PC-9 (cell line): ENCODE measurements around the gene ZNF816. TPM values are rescaled to one million over a fixed set of nuclear protein-coding genes. Genes with fewer than 3 reads are reported as not detected.
"Not testable (repeated sequence)": the region's sequence is repeated elsewhere in the genome, so short reads cannot be mapped to it uniquely, and the experiment has no call there.

Experiments used
- BruUV-seq: library from RNA; stranded (reverse); fragments of 400-500 nt; replicated peaks from 2 replicates; lab custom pipeline; 2021; lab: Mats Ljungman, UMichigan
- CTCF ChIA-PET: fragments of 300-600 bp; sonication (Branson Sonifier 250); formaldehyde crosslinking; loops from one replicate; lab custom pipeline; 2022; ENCODE audit warnings: antibody characterized with exemption; lab: Charles Lee
- POLR2A ChIA-PET: fragments of 300-600 bp; sonication (Branson Sonifier 250); formaldehyde crosslinking; loops from one replicate; lab custom pipeline; 2022; ENCODE audit warnings: antibody characterized with exemption; ENCODE audit not compliant: unreplicated experiment; lab: Charles Lee
- DNase-seq, 2 experiments: peaks; one replicate each; pipeline versions ENCODE4 v3.0.0 to v3.0.0-alpha.2; 2015 to 2022; ENCODE audit warnings: mixed read lengths in 1 of 2
- H2AFZ ChIP-seq: fragments of 200-600 bp; sonication (generic); 2 replicates; pipeline ENCODE4 v1.8.1; 2017; ENCODE audit warnings: antibody characterized with exemption
- H3F3A ChIP-seq: fragments of 200-600 bp; sonication (generic); 2 replicates; pipeline ENCODE4 v1.8.1; 2017; ENCODE audit warnings: antibody characterized with exemption, mild to moderate bottlenecking, low read depth; ENCODE audit not compliant: insufficient read depth
- H3K27ac ChIP-seq: fragments of 200-600 bp; sonication (generic); 2 replicates; pipeline ENCODE4 v1.6.1; 2016; ENCODE audit warnings: mixed run types
- H3K27me3 ChIP-seq: fragments of 200-600 bp; sonication (generic); 2 replicates; pipeline ENCODE4 v1.6.1; 2016; ENCODE audit warnings: low read depth, mixed run types; ENCODE audit not compliant: insufficient read depth
- H3K36me3 ChIP-seq: fragments of 200-600 bp; sonication (generic); 2 replicates; pipeline ENCODE4 v1.6.1; 2016; ENCODE audit warnings: low read depth, mixed run types
- H3K4me1 ChIP-seq: fragments of 200-600 bp; sonication (generic); replicated peaks from 2 replicates; pipeline ENCODE4 v1.6.1; 2016; ENCODE audit warnings: mixed run types; ENCODE audit not compliant: insufficient read depth
- H3K4me2 ChIP-seq: fragments of 200-600 bp; sonication (generic); 2 replicates; pipeline ENCODE4 v1.6.1; 2017; ENCODE audit warnings: mixed run types
- H3K4me3 ChIP-seq: fragments of 200-600 bp; sonication (generic); 2 replicates; pipeline ENCODE4 v1.6.1; 2016; ENCODE audit warnings: mixed run types
- H3K79me2 ChIP-seq: fragments of 200-600 bp; sonication (generic); 2 replicates; pipeline ENCODE4 v1.6.1; 2017; ENCODE audit warnings: low read depth, mixed run types
- H3K9me2 ChIP-seq: fragments of 200-600 bp; sonication (generic); 2 replicates; pipeline ENCODE4 v1.8.1; 2017; ENCODE audit warnings: mild to moderate bottlenecking; ENCODE audit not compliant: insufficient read depth
- H3K9me3 ChIP-seq: fragments of 200-600 bp; sonication (generic); 2 replicates; pipeline ENCODE4 v1.8.1; 2016; ENCODE audit warnings: low read depth; ENCODE audit not compliant: insufficient read depth
- H4K20me1 ChIP-seq: fragments of 200-600 bp; sonication (generic); 2 replicates; pipeline ENCODE4 v1.8.1; 2017; ENCODE audit not compliant: insufficient read depth
- EZH2 ChIP-seq: fragments of 200-600 bp; sonication (generic); IDR thresholded peaks from 2 replicates; pipeline ENCODE4 v1.8.0; 2017; ENCODE audit warnings: antibody characterized with exemption, low read depth
- intact Hi-C: fragments of 100-400 bp; cut with micrococcal nuclease; formaldehyde crosslinking; loops from one replicate; pipeline ENCODE4 v1.10.0; 2022; ENCODE audit not compliant: unreplicated experiment
- total RNA-seq: library from RNA; stranded (reverse); gene quantifications from 2 replicates; pipeline ENCODE4 v1.2.3, GENCODE V29; 2021
- TF ChIP-seq, protein P1 (sequence below): fragments of 200-600 bp; sonication (generic); conservative IDR thresholded peaks from 2 replicates; pipeline ENCODE4 v1.6.1; 2017; ENCODE audit warnings: mixed run types, antibody characterized with exemption, mild to moderate bottlenecking, moderate library complexity

Gene ZNF816
- total RNA-seq, 1 experiment from 2014 or later = 11.8 TPM

DNA sequence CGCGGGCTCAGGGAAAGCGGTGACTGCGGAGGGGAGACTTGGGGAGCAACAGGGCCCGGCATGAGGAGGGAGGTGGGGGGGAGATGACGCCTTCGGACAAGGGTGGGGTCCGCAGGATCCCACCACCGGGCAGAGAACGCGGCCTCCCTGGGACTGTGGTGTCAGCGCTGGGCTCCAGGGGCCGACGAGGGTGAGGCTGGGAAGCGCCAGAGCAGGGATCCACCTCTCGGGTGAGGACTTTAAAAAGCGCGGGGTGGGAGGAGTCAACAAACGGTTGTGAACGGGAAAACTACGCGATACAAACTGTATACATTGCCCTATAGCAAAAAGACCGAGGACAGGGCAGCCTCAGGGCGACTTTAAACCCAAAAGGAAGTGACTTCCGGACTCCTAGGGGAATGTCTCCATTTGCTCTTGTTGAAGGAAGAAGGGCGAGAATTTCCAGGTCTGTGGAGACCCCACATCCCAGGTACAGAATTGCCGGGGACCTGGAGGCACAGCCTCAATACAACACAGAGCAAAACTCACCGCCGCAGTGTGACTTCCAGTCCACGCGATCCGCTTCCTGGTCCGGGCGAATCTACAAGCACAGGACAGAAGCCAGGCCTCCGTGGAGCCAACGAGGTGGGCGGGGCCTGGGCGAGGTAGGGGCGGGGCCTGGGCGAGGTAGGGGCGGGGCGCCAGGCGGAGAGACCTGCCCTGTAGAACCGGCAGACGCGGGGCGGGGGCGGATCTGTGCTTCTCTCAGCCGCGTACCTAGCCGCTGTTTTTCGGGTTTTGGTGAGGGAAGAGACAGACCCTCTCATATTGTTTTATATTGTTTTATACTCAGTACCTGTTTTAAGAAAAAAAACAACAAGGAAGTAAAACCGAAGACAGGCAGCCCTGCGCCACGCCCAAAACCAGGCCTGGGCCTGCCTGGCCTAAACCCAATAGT lies 39.6 kb downstream of the ZNF816 start, which contains the start of gene ZNF888:
TSS of gene ZNF888 (minus strand) at position 588 of the 937 bp plus-strand sequence. CDS start 5,555 bp downstream, outside the sequence.
- H3K79me2 ChIP-seq = peaks cover 12% of the 10 kb centered on the region; the same call in 1 of the 2 replicates
- H4K20me1 ChIP-seq = no peaks in the 10 kb centered on the region
- no peaks in the 10 kb centered on the region for H3K9me2 ChIP-seq
- H3K4me3 ChIP-seq = peak within 1 kb of the TSS; percentile 96
- intact Hi-C loops = loop anchor here (2.0 to 10.0 kb wide), 6 partner anchors 20 to 272 kb away; partner anchors contain the start of genes ZNF320, ZNF600, ZNF665 and ZNF816
- H3K27me3 ChIP-seq = no peaks in the 10 kb centered on the region
- BruUV-seq = TSS peak; percentile 81
- CTCF ChIA-PET = no interaction called here
- peak within 1 kb of the TSS; percentile 100 for H2AFZ ChIP-seq
- no peaks in the 10 kb centered on the region for H3K36me3 ChIP-seq
- H3K4me1 ChIP-seq = 0 out of 2 replicates have a peak, but pooled peaks cover 6% of the 10 kb centered on the region
- H3K4me2 ChIP-seq = peak within 1 kb of the TSS; percentile 90
- POLR2A ChIA-PET = no interaction called here
- H3K27ac ChIP-seq = peak within 1 kb of the TSS; percentile 82
- DNase-seq = peak; percentile 75 to 91
- H3F3A ChIP-seq = peaks cover 13% of the 10 kb centered on the region; the same call in 1 of the 2 replicates
- TF ChIP-seq, protein P1, sequence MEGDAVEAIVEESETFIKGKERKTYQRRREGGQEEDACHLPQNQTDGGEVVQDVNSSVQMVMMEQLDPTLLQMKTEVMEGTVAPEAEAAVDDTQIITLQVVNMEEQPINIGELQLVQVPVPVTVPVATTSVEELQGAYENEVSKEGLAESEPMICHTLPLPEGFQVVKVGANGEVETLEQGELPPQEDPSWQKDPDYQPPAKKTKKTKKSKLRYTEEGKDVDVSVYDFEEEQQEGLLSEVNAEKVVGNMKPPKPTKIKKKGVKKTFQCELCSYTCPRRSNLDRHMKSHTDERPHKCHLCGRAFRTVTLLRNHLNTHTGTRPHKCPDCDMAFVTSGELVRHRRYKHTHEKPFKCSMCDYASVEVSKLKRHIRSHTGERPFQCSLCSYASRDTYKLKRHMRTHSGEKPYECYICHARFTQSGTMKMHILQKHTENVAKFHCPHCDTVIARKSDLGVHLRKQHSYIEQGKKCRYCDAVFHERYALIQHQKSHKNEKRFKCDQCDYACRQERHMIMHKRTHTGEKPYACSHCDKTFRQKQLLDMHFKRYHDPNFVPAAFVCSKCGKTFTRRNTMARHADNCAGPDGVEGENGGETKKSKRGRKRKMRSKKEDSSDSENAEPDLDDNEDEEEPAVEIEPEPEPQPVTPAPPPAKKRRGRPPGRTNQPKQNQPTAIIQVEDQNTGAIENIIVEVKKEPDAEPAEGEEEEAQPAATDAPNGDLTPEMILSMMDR = no peak
- TF ChIP-seq EZH2 = no peak
- H3K9me3 ChIP-seq = no peaks in the 10 kb centered on the region

DNA sequence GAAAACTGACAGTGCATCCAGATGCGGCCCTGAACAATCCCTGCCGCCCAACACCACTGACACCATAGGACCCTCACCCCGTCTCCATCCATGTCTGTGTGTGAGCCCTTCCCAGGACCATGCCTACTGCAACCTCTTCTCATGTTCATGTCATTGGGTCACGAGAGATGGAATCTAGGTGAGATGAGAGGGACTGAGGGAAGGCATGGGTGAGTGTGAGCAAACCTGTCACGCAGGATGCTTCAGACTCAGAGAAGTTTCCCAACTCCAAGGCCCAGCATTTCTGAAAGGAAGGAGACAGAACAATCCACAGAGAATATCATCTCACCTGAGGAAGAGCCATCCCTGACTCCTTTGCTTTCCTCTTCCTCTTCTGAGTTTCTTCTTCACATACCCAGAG lies 45.1 kb downstream of the ZNF816 start:
- Histone ChIP-seq H3K27ac (no peak overlapping the region), H3K36me3 (peaks cover 12% of the 10 kb centered on the region), H4K20me1 (no peaks in the 10 kb centered on the region), H3K4me1 (0 out of 2 replicates have a peak, but pooled peaks cover 6% of the 10 kb centered on the region), H3K4me2 (no peak overlapping the region), H3K79me2 (peaks cover 11% of the 10 kb centered on the region; the same call in 1 of the 2 replicates), H3K27me3 (no peaks in the 10 kb centered on the region), H3K9me3 (peaks cover 4% of the 10 kb centered on the region; the same call in 1 of the 2 replicates), H3F3A (no peaks in the 10 kb centered on the region), H3K4me3 (no peak overlapping the region), H3K9me2 (no peaks in the 10 kb centered on the region), H2AFZ (no peak overlapping the region)
- POLR2A ChIA-PET = no interaction called here
- TF ChIP-seq, protein P1 = no peak
- TF ChIP-seq EZH2 = no peak
- intact Hi-C loops = no loop called here
- DNase-seq = no peak
- CTCF ChIA-PET = no interaction called here
- BruUV-seq = no TSS peak

DNA sequence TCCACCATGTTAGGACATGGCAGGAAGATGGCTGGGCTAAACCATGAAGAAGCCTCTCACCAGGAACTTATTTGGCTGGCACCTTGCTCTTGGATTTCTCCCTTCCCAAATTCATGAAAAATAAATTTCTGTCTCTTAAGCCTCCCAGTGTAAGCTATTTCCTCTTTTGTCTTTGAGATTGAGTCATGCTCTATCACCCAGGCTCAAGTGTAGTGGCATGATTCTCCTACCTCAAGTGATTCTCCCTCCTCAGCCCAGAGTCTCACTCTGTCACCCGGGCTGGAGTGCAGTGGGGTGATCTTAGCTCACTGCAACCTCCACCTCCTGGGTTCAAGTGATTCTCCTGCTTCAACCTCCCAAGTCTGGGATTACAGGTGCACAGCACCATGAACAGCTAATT lies 52.0 kb downstream of the ZNF816 start:
- Histone ChIP-seq H2AFZ (no peak overlapping the region), H3K4me3 (no peak overlapping the region; the same call in 1 of the 2 replicates), H3K9me2 (no peaks in the 10 kb centered on the region), H4K20me1 (no peaks in the 10 kb centered on the region), H3K4me1 (no peaks in the 10 kb centered on the region), H3K27ac (no peak overlapping the region), H3F3A (no peaks in the 10 kb centered on the region), H3K27me3 (no peaks in the 10 kb centered on the region), H3K4me2 (no peak overlapping the region), H3K36me3 (peaks cover 49% of the 10 kb centered on the region), H3K9me3 (peaks cover 32% of the 10 kb centered on the region), H3K79me2 (no peaks in the 10 kb centered on the region)
- intact Hi-C loops = no loop called here
- DNase-seq = no peak
- BruUV-seq = no TSS peak
- POLR2A ChIA-PET = no interaction called here
- CTCF ChIA-PET = no interaction called here
- TF ChIP-seq, protein P1 = no peak
- TF ChIP-seq EZH2 = no peak

DNA sequence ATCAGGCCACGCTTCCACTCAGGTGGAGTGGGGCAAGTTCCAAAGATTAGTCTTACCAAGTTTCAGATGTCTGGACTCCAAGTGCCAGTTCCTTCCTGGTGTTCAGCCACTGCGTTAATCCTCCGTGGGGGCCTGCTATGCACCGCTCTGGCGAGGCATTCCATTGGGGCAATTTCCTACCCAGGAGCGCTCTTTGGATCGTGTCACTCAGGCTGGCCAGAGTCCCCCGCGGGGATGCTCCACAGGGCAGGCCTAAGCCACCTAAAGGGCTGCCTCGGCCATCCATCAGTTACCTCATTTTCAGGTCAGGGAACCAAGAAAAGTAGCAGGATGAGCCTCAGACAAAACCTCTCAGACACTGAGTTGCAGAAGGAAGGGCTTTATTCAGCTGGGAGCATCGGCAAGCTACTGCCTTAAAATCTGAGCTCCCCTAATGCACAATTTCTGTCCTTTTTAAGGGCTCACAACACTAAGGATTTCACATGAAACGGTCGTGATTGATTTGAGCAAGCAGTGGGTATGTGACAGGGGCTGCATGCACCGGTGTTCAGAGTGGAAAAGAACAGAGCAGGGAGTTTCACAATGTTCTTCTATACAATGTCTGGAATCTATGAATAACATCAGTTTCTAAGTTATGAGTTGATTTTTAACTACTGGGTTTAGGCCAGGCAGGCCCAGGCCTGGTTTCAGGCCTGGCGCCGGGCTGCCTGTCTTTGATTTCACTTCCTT lies 58.5 kb downstream of the ZNF816 start:
- H3K4me2 ChIP-seq, H3F3A ChIP-seq, H4K20me1 ChIP-seq, H3K27ac ChIP-seq, H3K4me3 ChIP-seq, POLR2A ChIA-PET, DNase-seq, BruUV-seq, H3K9me2 ChIP-seq, H3K79me2 ChIP-seq, H2AFZ ChIP-seq, CTCF ChIA-PET, intact Hi-C loops, H3K4me1 ChIP-seq, H3K27me3 ChIP-seq: not testable (repeated sequence)
- H3K9me3 ChIP-seq = peaks cover 51% of the 10 kb centered on the region
- H3K36me3 ChIP-seq = peaks cover 34% of the 10 kb centered on the region
